HEK293 (cell line): Measurements from ENCODE around the gene XKRX.

Experiments
- CTCF ChIA-PET: fragments of 350-600 bp; formaldehyde crosslinking; extraction: SDS; loops from one replicate; lab custom pipeline; 2021; ENCODE audit warnings: antibody characterized with exemption; lab: Yijun Ruan, JAX
- POLR2A ChIA-PET: fragments of 300-600 bp; formaldehyde crosslinking; extraction: SDS; loops from one replicate; lab custom pipeline; 2020; ENCODE audit warnings: antibody characterized with exemption, inconsistent platforms; lab: Yijun Ruan, JAX
- H3K27ac ChIP-seq: fragments of 200-500 bp; sonication (Bioruptor generic); 2 replicates; pipeline ENCODE4 v1.5.1; 2014; ENCODE audit warnings: low read depth, low read length, control low read depth, inconsistent platforms; ENCODE audit errors: extremely low read depth
- H3K36me3 ChIP-seq, 2 experiments: fragments of 200-500 bp in 1 of 2; sonication (Bioruptor generic) in 1 of 2; 1 replicate in 1 of 2; 2 replicates in 1 of 2; pipeline ENCODE4 v1.5.1; 2014 to 2017; ENCODE audit warnings: inconsistent platforms in 2 of 2, low read length in 2 of 2; ENCODE audit not compliant: control insufficient read depth in 2 of 2, insufficient read depth in 1 of 2
- H3K4me1 ChIP-seq: fragments of 200-500 bp; sonication (Bioruptor generic); 2 replicates; pipeline ENCODE4 v1.5.1; 2014; ENCODE audit warnings: mild to moderate bottlenecking, low read length, inconsistent platforms; ENCODE audit not compliant: control insufficient read depth, insufficient read depth
- H3K4me3 ChIP-seq: 2 replicates; pipeline ENCODE4 v1.5.1; 2011; ENCODE audit warnings: low read depth, mild to moderate bottlenecking, control low read depth, low read length, moderate library complexity
- H3K9me3 ChIP-seq: fragments of 200-500 bp; sonication (Bioruptor generic); 2 replicates; pipeline ENCODE4 v1.5.1; 2014; ENCODE audit warnings: low read depth, low read length, inconsistent platforms; ENCODE audit not compliant: control insufficient read depth, insufficient read depth
- FEZF1 ChIP-seq: fragments of 450-650 bp; formaldehyde crosslinking; IDR thresholded peaks from 2 replicates; pipeline ENCODE4 v1.5.1; 2016; ENCODE audit warnings: missing biosample characterization, missing genetic modification characterization
- GFI1B ChIP-seq: fragments of 450-650 bp; formaldehyde crosslinking; IDR thresholded peaks from 2 replicates; pipeline ENCODE4 v1.5.1; 2016; ENCODE audit warnings: missing biosample characterization, missing genetic modification characterization
- MEIS1 ChIP-seq: sonication (generic); formaldehyde crosslinking; IDR thresholded peaks from 2 replicates; pipeline ENCODE4 v1.8.1; 2022; ENCODE audit warnings: missing genetic modification reagents, mild to moderate bottlenecking, borderline replicate concordance
- ZFP3 ChIP-seq: fragments of 450-650 bp; formaldehyde crosslinking; IDR thresholded peaks from 2 replicates; pipeline ENCODE4 v1.5.1; 2016; ENCODE audit warnings: low read depth, missing biosample characterization, missing genetic modification characterization
- ZNF146 ChIP-seq: fragments of 450-650 bp; formaldehyde crosslinking; IDR thresholded peaks from 2 replicates; pipeline ENCODE4 v1.5.1; 2016; ENCODE audit warnings: missing biosample characterization, missing genetic modification characterization
- ZNF157 ChIP-seq: fragments of 450-650 bp; formaldehyde crosslinking; IDR thresholded peaks from 2 replicates; pipeline ENCODE4 v1.5.1; 2016; ENCODE audit warnings: missing biosample characterization, missing genetic modification characterization
- ZNF19 ChIP-seq: fragments of 450-650 bp; formaldehyde crosslinking; IDR thresholded peaks from 2 replicates; pipeline ENCODE4; 2016; ENCODE audit warnings: missing biosample characterization, missing genetic modification characterization, low read depth
- ZNF311 ChIP-seq: fragments of 450-650 bp; formaldehyde crosslinking; IDR thresholded peaks from 2 replicates; pipeline ENCODE4 v1.5.1; 2017; ENCODE audit warnings: missing biosample characterization, missing genetic modification characterization, borderline replicate concordance
- ZNF335 ChIP-seq: fragments of 450-650 bp; formaldehyde crosslinking; conservative IDR thresholded peaks from 2 replicates; pipeline ENCODE4 v1.5.1; 2016; ENCODE audit warnings: missing biosample characterization, missing genetic modification characterization
- ZNF416 ChIP-seq: fragments of 450-650 bp; formaldehyde crosslinking; IDR thresholded peaks from 2 replicates; pipeline ENCODE4 v1.5.1; 2016; ENCODE audit warnings: missing biosample characterization, missing genetic modification characterization
- ZNF558 ChIP-seq: fragments of 450-650 bp; formaldehyde crosslinking; IDR thresholded peaks from 2 replicates; pipeline ENCODE4 v1.5.1; 2016; ENCODE audit warnings: missing biosample characterization, missing genetic modification characterization
- ZNF629 ChIP-seq: fragments of 450-650 bp; formaldehyde crosslinking; IDR thresholded peaks from 2 replicates; pipeline ENCODE4 v1.5.1; 2017; ENCODE audit warnings: missing biosample characterization, missing genetic modification characterization
- TF ChIP-seq, protein P1 (sequence below): fragments of 450-650 bp; formaldehyde crosslinking; IDR thresholded peaks from 2 replicates; pipeline ENCODE4 v1.5.1; 2016; ENCODE audit warnings: missing biosample characterization, missing genetic modification characterization
- TF ChIP-seq, protein P2 (sequence below): fragments of 450-650 bp; IDR thresholded peaks from 2 replicates; pipeline ENCODE4 v1.5.1; 2018; ENCODE audit warnings: missing biosample characterization, missing genetic modification characterization
- TF ChIP-seq, protein P3 (sequence below): fragments of 450-650 bp; formaldehyde crosslinking; IDR thresholded peaks from 2 replicates; pipeline ENCODE4 v1.5.0; 2017; ENCODE audit warnings: missing biosample characterization, missing genetic modification characterization, borderline replicate concordance
- TF ChIP-seq, protein P4 (sequence below): fragments of 450-650 bp; formaldehyde crosslinking; IDR thresholded peaks from 2 replicates; pipeline ENCODE4 v1.5.1; 2016; ENCODE audit warnings: missing biosample characterization, missing genetic modification characterization, borderline replicate concordance

XKRX gene

DNA sequence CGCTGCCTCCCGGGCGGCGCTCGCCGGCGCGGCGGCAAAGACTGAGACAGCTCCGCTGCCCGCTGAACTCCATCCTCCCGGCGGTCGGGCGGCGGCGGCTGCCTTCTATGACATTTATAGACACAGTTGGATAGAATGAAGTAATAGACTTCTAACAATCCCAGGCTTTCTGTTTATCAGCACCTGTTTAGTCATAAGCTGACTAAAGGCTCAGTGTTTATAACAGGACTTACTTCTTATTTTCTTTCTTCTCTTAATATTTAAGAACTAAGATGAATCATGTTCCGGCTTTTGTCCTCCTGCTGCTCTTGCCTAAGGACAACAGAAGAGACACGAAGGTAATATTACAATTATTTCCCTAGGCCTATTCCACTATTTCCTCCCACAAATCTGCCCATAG is 44.7 kb upstream of the XKRX start:
- H3K27ac ChIP-seq, result no peak overlapping the region
- TF ChIP-seq ZNF629 (tag by site-specific recombination), result no peak
- TF ChIP-seq, protein P1, sequence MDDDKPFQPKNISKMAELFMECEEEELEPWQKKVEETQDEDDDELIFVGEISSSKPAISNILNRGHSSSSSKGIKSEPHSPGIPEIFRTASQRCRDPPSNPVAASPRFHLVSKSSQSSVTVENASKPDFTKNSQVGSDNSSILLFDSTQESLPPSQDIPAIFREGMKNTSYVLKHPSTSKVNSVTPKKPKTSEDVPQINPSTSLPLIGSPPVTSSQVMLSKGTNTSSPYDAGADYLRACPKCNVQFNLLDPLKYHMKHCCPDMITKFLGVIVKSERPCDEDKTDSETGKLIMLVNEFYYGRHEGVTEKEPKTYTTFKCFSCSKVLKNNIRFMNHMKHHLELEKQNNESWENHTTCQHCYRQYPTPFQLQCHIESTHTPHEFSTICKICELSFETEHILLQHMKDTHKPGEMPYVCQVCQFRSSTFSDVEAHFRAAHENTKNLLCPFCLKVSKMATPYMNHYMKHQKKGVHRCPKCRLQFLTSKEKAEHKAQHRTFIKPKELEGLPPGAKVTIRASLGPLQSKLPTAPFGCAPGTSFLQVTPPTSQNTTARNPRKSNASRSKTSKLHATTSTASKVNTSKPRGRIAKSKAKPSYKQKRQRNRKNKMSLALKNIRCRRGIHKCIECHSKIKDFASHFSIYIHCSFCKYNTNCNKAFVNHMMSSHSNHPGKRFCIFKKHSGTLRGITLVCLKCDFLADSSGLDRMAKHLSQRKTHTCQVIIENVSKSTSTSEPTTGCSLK (tag by site-specific recombination), result no peak
- TF ChIP-seq ZNF157 (tag by site-specific recombination), result no peak
- TF ChIP-seq ZNF335 (tag by site-specific recombination), result no peak
- TF ChIP-seq, protein P2, sequence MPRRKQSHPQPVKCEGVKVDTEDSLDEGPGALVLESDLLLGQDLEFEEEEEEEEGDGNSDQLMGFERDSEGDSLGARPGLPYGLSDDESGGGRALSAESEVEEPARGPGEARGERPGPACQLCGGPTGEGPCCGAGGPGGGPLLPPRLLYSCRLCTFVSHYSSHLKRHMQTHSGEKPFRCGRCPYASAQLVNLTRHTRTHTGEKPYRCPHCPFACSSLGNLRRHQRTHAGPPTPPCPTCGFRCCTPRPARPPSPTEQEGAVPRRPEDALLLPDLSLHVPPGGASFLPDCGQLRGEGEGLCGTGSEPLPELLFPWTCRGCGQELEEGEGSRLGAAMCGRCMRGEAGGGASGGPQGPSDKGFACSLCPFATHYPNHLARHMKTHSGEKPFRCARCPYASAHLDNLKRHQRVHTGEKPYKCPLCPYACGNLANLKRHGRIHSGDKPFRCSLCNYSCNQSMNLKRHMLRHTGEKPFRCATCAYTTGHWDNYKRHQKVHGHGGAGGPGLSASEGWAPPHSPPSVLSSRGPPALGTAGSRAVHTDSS (tag by site-specific recombination), result no peak
- no peak for TF ChIP-seq ZNF146
- no peak for TF ChIP-seq MEIS1 (CRISPR knock-in tag)
- no peak for TF ChIP-seq FEZF1 (tag by site-specific recombination)
- TF ChIP-seq ZNF558, result no peak
- no peak for TF ChIP-seq ZNF311 (tag by site-specific recombination)
- TF ChIP-seq, protein P3, sequence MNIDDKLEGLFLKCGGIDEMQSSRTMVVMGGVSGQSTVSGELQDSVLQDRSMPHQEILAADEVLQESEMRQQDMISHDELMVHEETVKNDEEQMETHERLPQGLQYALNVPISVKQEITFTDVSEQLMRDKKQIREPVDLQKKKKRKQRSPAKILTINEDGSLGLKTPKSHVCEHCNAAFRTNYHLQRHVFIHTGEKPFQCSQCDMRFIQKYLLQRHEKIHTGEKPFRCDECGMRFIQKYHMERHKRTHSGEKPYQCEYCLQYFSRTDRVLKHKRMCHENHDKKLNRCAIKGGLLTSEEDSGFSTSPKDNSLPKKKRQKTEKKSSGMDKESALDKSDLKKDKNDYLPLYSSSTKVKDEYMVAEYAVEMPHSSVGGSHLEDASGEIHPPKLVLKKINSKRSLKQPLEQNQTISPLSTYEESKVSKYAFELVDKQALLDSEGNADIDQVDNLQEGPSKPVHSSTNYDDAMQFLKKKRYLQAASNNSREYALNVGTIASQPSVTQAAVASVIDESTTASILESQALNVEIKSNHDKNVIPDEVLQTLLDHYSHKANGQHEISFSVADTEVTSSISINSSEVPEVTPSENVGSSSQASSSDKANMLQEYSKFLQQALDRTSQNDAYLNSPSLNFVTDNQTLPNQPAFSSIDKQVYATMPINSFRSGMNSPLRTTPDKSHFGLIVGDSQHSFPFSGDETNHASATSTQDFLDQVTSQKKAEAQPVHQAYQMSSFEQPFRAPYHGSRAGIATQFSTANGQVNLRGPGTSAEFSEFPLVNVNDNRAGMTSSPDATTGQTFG, result no peak
- TF ChIP-seq ZNF19, result no peak
- TF ChIP-seq, protein P4, sequence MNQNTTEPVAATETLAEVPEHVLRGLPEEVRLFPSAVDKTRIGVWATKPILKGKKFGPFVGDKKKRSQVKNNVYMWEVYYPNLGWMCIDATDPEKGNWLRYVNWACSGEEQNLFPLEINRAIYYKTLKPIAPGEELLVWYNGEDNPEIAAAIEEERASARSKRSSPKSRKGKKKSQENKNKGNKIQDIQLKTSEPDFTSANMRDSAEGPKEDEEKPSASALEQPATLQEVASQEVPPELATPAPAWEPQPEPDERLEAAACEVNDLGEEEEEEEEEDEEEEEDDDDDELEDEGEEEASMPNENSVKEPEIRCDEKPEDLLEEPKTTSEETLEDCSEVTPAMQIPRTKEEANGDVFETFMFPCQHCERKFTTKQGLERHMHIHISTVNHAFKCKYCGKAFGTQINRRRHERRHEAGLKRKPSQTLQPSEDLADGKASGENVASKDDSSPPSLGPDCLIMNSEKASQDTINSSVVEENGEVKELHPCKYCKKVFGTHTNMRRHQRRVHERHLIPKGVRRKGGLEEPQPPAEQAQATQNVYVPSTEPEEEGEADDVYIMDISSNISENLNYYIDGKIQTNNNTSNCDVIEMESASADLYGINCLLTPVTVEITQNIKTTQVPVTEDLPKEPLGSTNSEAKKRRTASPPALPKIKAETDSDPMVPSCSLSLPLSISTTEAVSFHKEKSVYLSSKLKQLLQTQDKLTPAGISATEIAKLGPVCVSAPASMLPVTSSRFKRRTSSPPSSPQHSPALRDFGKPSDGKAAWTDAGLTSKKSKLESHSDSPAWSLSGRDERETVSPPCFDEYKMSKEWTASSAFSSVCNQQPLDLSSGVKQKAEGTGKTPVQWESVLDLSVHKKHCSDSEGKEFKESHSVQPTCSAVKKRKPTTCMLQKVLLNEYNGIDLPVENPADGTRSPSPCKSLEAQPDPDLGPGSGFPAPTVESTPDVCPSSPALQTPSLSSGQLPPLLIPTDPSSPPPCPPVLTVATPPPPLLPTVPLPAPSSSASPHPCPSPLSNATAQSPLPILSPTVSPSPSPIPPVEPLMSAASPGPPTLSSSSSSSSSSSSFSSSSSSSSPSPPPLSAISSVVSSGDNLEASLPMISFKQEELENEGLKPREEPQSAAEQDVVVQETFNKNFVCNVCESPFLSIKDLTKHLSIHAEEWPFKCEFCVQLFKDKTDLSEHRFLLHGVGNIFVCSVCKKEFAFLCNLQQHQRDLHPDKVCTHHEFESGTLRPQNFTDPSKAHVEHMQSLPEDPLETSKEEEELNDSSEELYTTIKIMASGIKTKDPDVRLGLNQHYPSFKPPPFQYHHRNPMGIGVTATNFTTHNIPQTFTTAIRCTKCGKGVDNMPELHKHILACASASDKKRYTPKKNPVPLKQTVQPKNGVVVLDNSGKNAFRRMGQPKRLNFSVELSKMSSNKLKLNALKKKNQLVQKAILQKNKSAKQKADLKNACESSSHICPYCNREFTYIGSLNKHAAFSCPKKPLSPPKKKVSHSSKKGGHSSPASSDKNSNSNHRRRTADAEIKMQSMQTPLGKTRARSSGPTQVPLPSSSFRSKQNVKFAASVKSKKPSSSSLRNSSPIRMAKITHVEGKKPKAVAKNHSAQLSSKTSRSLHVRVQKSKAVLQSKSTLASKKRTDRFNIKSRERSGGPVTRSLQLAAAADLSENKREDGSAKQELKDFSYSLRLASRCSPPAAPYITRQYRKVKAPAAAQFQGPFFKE (tag by site-specific recombination), result no peak
- no peak for TF ChIP-seq GFI1B
- TF ChIP-seq ZNF416, result no peak
- no peak for TF ChIP-seq ZFP3 (tag by site-specific recombination)
- H3K9me3 ChIP-seq, result no peaks in the 10 kb centered on the region
- H3K36me3 ChIP-seq, result no peaks in the 10 kb centered on the region
- ChIA-PET POLR2A (no interaction called here), CTCF (no interaction called here)
- H3K4me1 ChIP-seq, result no peaks in the 10 kb centered on the region
- no peak overlapping the region for H3K4me3 ChIP-seq
